ENCODE measurements around the gene GNAT1. TPM values are rescaled to one million over a fixed set of nuclear protein-coding genes. Genes with fewer than 3 reads are reported as not detected.

The GNAT1 gene
- total and polyA plus RNA-seq, 2 of the 13 experiments (the other 11 are each of a cell fraction or from before 2014, with no cell fraction given), result 0.15 TPM; not detected in 1

DNA sequence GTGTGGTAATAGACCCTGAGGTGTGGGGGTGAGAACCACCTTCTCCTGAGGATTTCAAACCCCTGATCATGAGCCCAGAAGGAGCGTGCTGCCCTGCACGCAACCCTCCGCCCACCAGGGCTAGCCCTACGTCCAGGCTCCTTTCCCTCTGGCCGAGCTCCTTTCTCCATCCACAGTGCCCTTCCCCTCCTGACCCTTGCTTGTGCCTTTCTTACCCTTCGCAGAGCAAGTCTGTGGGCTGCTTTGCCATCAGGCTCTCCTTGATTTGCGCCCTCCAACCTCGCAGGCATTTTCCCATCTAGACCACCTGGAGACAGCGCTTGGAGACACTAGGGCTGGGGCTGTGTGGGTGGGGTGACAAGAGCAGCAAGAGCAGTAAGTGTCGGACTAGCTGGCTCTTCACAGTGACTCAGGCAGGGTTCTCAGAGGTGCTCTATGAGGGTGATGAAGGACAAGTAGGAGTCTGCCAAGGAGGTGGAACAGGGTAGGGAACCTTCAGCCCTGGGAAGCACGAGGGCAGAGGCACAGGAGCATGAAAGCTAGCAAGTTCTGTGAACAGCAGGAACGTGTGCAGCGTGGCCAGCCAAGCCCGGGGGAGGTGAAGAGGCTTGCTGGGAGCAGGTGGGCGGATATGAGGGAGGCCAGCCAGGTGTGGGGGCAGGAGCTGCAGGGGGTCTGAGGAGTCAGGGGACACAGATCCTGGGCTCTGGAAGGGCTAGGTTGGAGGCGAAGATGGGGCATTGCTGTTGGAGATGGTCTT is 11.1 kb downstream of the GNAT1 start (continued):
- no peak for TF ChIP-seq ZKSCAN8 (CRISPR knock-in tag; IDR thresholded peaks at IDR 0.05; ENCODE audit: borderline replicate concordance)
- TF ChIP-seq FOXM1 (CRISPR knock-in tag; IDR thresholded peaks at IDR 0.05), result no peak
- peak; percentile 11; the same call in 1 of the 2 replicates for TF ChIP-seq SRY (CRISPR knock-in tag; IDR thresholded peaks at IDR 0.05)

DNA sequence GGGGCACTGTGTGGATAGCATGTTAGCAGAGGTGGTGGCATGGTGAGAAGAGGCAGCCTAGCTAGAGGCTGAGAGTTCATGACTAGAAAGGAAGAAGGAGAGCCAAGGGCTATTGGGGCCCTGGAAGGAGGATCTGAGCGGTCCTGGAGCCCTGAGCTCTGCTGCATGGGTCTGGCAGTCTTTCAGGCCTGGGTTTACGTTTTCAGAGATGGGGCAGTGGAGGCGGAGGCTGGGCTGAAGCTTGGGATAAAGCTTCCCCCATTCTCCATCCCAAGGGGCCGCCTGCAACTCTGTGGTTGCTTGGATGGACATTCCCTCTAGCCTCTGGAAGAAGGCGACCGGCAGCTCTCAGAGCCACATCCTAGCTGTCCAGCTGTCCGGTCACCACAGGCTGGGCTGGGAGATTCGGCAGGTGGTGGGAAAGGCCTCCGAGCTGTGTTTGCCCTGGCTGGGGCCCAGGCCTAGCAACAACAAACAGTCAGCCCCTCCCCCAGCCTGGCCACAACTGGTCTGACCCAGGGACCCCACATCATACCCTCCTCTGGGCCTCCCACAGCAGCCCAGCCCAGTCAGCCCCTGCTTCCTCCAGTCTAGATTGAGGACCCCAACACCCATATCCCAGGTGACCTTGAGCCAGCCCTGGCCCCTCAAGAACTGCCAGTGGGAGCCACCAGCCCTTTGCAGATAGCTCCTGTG is 11.9 kb downstream of the GNAT1 start:
- H3K4me2 ChIP-seq (ENCODE audit: low read depth, low read length), result peak overlapping the region; percentile 96
- WGBS (ENCODE audit: low lambda C conversion rate), result 7% methylated on average over 3 of the region's 9 CpGs
- POLR2A ChIA-PET, result interaction anchor here (0.7 to 15.7 kb wide), 26 partner anchors 8 to 125 kb away, joined by 3 to 844 read pairs (median 5); partner anchors contain the start of genes GNAI2, HYAL1, HYAL3 and IFRD2
- TF ChIP-seq DNMT1 (CRISPR knock-in tag; IDR thresholded peaks at IDR 0.05) (no peak), ELF4 (CRISPR knock-in tag; IDR thresholded peaks at IDR 0.05; ENCODE audit: borderline replicate concordance) (no peak), ZBTB39 (CRISPR knock-in tag; IDR thresholded peaks at IDR 0.05) (no peak), MIER3 (CRISPR knock-in tag; IDR thresholded peaks at IDR 0.05; ENCODE audit: borderline replicate concordance) (no peak), MTA1 (CRISPR knock-in tag; IDR thresholded peaks at IDR 0.05; ENCODE audit: borderline replicate concordance) (peak; percentile 71; the same call in 1 of the 2 replicates), MEIS1 (CRISPR knock-in tag; IDR thresholded peaks at IDR 0.05; ENCODE audit: borderline replicate concordance) (0 out of 2 replicates have a peak, but pooled peaks have one; percentile 38), ELF3 (CRISPR knock-in tag; IDR thresholded peaks at IDR 0.05) (peak; percentile 49; the same call in 1 of the 2 replicates), HNF1A (IDR thresholded peaks at IDR 0.05; ENCODE audit: low read depth) (no peak), HNF1A (CRISPR knock-in tag; IDR thresholded peaks at IDR 0.05; ENCODE audit: borderline replicate concordance) (peak; percentile 55; the same call in 1 of the 2 replicates)
- TF ChIP-seq, protein P1, sequence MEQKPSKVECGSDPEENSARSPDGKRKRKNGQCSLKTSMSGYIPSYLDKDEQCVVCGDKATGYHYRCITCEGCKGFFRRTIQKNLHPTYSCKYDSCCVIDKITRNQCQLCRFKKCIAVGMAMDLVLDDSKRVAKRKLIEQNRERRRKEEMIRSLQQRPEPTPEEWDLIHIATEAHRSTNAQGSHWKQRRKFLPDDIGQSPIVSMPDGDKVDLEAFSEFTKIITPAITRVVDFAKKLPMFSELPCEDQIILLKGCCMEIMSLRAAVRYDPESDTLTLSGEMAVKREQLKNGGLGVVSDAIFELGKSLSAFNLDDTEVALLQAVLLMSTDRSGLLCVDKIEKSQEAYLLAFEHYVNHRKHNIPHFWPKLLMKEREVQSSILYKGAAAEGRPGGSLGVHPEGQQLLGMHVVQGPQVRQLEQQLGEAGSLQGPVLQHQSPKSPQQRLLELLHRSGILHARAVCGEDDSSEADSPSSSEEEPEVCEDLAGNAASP (CRISPR knock-in tag; IDR thresholded peaks at IDR 0.05; ENCODE audit: borderline replicate concordance), result peak; percentile 83

More for the DNA sequence above, 11.9 kb downstream of the GNAT1 start:
- DNase-seq (ENCODE audit: low spot score) (peak; percentile 70), FAIRE-seq (peak; percentile 70), ATAC-seq (peak; percentile 51)
- CTCF ChIA-PET (ENCODE audit: low intra/inter-chr PET ratio, low total read pairs), result no interaction called here
- peak overlapping the region; percentile 43 to 69 (median 54); a peak in 5 of 6 replicates for H3K4me3 ChIP-seq (replicated peaks in 1 of 3; ENCODE audit: insufficient read depth in 1 of 3, low read depth in 2 of 3, low read length in 3 of 3)
- intact Hi-C loops (cut with micrococcal nuclease; ENCODE audit: unreplicated experiment) (no loop called here), in situ Hi-C loops (cut with HindIII; ENCODE audit: extremely low pct_ligation_motif_present, low pct_unique_long_range_greater_than_20kb) (no loop called here)
- H3K79me2 ChIP-seq (ENCODE audit: insufficient read depth, low read length), result peaks cover 32% of the 10 kb centered on the region
- H3K27ac ChIP-seq (ENCODE audit: extremely low read length, insufficient read depth, low read length), result peak overlapping the region; percentile 86
- H3K27me3 ChIP-seq (ENCODE audit: control insufficient read depth in 1 of 2, insufficient read depth in 2 of 2, low read length in 2 of 2), result no peaks in the 10 kb centered on the region
- peaks cover 64% of the 10 kb centered on the region for H3K4me1 ChIP-seq (ENCODE audit: insufficient read depth, low read length)
- no peaks in the 10 kb centered on the region; a peak in 1 of 5 replicates for H3K36me3 ChIP-seq (replicated peaks in 1 of 2; ENCODE audit: control insufficient read depth in 1 of 2, insufficient read depth in 2 of 2, low read length in 2 of 2)
- H3K9ac ChIP-seq (ENCODE audit: insufficient read depth, low read depth, low read length), result peak overlapping the region; percentile 77
- H2AFZ ChIP-seq (ENCODE audit: low read length), result no peak overlapping the region
- H4K20me1 ChIP-seq (ENCODE audit: insufficient read depth, low read length), result peaks cover 4% of the 10 kb centered on the region; the same call in 1 of the 2 replicates
- no TSS peak for BruUV-seq (replicated peaks)
- no peaks in the 10 kb centered on the region for H3K9me3 ChIP-seq (ENCODE audit: low read length)

Measured in HepG2 (cell line).